Measurements from ENCODE around the gene ANK2.

- TF ChIP-seq GATA3 (IDR thresholded peaks at IDR 0.05; ENCODE audit: low read depth, low read length) (no peak), GATA2 (IDR thresholded peaks at IDR 0.05; ENCODE audit: low read depth, low read length) (no peak)
Measured at GRCh38 chr4:113322736-113323135, 273.3 kb downstream of the ANK2 start.
